ENCODE measurements around the gene PPFIA2.
"Not testable (repeated sequence)": the region's sequence is repeated elsewhere in the genome, so short reads cannot be mapped to it uniquely, and the experiment has no call there.

Gene PPFIA2

DNA sequence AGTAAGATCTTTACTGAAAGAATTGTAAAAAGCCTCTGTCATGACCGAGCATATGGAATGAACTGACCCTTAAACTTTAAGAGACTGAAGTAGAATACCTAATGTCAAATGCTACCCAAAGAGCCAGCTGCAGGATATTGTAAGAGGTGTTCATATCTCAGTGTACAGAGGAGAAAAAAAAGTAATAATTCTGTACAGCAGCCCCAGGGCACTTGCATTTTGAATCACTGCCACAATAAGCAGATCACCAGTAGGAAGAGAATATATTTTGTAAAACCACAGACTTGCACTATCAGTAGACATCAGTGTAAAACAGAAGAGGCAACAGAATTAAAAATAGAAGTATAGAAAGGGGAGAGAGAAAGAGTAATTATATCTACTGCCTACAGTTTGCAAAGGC lies 162.6 kb downstream of the PPFIA2 start:
- 83% methylated on average over 1 of the region's 1 CpG for WGBS (ENCODE audit: insufficient coverage)
- Histone ChIP-seq H3K4me1 (ENCODE audit: control extremely low read depth in 1 of 4, control insufficient read depth in 4 of 4, insufficient read depth in 4 of 4, low read length in 3 of 4) (no peaks in the 10 kb centered on the region), H3K36me3 (ENCODE audit: control insufficient read depth in 4 of 4, insufficient read depth in 4 of 4, low read length in 3 of 4) (no peaks in the 10 kb centered on the region), H3K9me3 (ENCODE audit: control extremely low read depth in 1 of 5, control insufficient read depth in 4 of 5, insufficient read depth in 2 of 5, low read depth in 1 of 5, low read length in 4 of 5) (peaks cover 0 to 2% (median 0%) of the 10 kb centered on the region in 5 experiments), H3K4me3 (ENCODE audit: control insufficient read depth in 1 of 7, extremely low read depth in 1 of 7, insufficient read depth in 4 of 7, low read depth in 2 of 7, low read length in 6 of 7) (no peak overlapping the region), H3K27me3 (replicated peaks in 2 of 5; ENCODE audit: control insufficient read depth in 4 of 5, insufficient read depth in 5 of 5, low read length in 4 of 5) (no peaks in the 10 kb centered on the region), H3K27ac (ENCODE audit: insufficient read depth in 1 of 2, low read depth in 1 of 2, low read length in 2 of 2, poor library complexity in 1 of 2, severe bottlenecking in 2 of 2) (no peak overlapping the region)
- ChIA-PET POLR2A (no interaction called here), CTCF (no interaction called here)
- no peak for DNase-seq

DNA sequence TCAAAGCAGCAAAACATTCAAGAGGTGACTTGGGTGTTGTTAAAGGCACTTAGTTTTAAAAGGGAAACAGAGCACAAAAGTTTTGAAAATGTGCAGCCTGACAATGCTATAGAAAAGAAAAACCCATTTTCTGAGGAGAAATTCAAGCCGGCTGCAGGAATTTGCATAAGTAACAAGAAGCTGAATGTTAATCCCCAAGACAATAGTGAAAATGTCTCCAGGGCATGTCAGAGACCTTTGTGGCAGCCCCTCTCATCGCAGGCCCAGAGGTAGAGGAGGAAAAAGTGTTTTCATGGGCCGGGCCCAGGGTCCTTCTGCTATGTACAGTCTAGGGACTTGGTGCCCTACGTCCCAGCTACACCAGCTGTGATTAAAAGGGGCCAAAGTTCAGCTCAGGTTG lies 167.9 kb downstream of the PPFIA2 start:
- Histone ChIP-seq H3K27me3 (replicated peaks in 2 of 5; ENCODE audit: control insufficient read depth in 4 of 5, insufficient read depth in 5 of 5, low read length in 4 of 5) (no peaks in the 10 kb centered on the region), H3K9me3 (ENCODE audit: control extremely low read depth in 1 of 5, control insufficient read depth in 4 of 5, insufficient read depth in 2 of 5, low read depth in 1 of 5, low read length in 4 of 5) (peaks cover 0 to 4% (median 0%) of the 10 kb centered on the region in 5 experiments), H3K27ac (ENCODE audit: insufficient read depth in 1 of 2, low read depth in 1 of 2, low read length in 2 of 2, poor library complexity in 1 of 2, severe bottlenecking in 2 of 2) (no peak overlapping the region), H3K4me3 (ENCODE audit: control insufficient read depth in 1 of 7, extremely low read depth in 1 of 7, insufficient read depth in 4 of 7, low read depth in 2 of 7, low read length in 6 of 7) (no peak overlapping the region), H3K4me1 (ENCODE audit: control extremely low read depth in 1 of 4, control insufficient read depth in 4 of 4, insufficient read depth in 4 of 4, low read length in 3 of 4) (no peaks in the 10 kb centered on the region), H3K36me3 (ENCODE audit: control insufficient read depth in 4 of 4, insufficient read depth in 4 of 4, low read length in 3 of 4) (no peaks in the 10 kb centered on the region)
- no peak for DNase-seq
- ChIA-PET CTCF (no interaction called here), POLR2A (no interaction called here)
- WGBS (ENCODE audit: insufficient coverage), result 82% methylated on average over 4 of the region's 4 CpGs

DNA sequence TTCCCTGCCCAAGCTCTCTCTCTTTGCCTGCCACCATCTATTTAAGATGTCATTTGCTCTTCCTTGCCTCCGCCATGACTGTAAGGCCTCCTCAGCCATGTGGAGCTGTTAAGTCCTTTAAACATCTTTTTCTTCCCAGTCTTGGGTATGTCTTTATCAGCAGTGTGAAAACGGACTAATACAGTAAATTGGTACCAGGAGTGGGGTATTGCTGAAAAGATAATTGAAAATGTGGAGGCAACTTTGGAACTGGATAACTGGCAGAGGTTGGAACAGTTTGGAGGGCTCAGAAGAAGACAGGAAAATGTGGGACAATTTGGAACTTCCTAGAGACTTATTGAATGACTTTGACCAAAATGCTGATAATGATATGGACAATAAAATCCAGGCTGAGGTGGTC lies 168.4 kb downstream of the PPFIA2 start:
- H3K4me3 ChIP-seq (ENCODE audit: control insufficient read depth in 1 of 7, extremely low read depth in 1 of 7, insufficient read depth in 4 of 7, low read depth in 2 of 7, low read length in 6 of 7); CTCF ChIA-PET; DNase-seq; POLR2A ChIA-PET; H3K27me3 ChIP-seq (replicated peaks in 2 of 5; ENCODE audit: control insufficient read depth in 4 of 5, insufficient read depth in 5 of 5, low read length in 4 of 5); H3K36me3 ChIP-seq (ENCODE audit: control insufficient read depth in 4 of 4, insufficient read depth in 4 of 4, low read length in 3 of 4); H3K27ac ChIP-seq (ENCODE audit: insufficient read depth in 1 of 2, low read depth in 1 of 2, low read length in 2 of 2, poor library complexity in 1 of 2, severe bottlenecking in 2 of 2); H3K4me1 ChIP-seq (ENCODE audit: control extremely low read depth in 1 of 4, control insufficient read depth in 4 of 4, insufficient read depth in 4 of 4, low read length in 3 of 4); H3K9me3 ChIP-seq (ENCODE audit: control extremely low read depth in 1 of 5, control insufficient read depth in 4 of 5, insufficient read depth in 2 of 5, low read depth in 1 of 5, low read length in 4 of 5): not testable (repeated sequence)
- 82% methylated on average over 1 of the region's 2 CpGs for WGBS (ENCODE audit: insufficient coverage)

DNA sequence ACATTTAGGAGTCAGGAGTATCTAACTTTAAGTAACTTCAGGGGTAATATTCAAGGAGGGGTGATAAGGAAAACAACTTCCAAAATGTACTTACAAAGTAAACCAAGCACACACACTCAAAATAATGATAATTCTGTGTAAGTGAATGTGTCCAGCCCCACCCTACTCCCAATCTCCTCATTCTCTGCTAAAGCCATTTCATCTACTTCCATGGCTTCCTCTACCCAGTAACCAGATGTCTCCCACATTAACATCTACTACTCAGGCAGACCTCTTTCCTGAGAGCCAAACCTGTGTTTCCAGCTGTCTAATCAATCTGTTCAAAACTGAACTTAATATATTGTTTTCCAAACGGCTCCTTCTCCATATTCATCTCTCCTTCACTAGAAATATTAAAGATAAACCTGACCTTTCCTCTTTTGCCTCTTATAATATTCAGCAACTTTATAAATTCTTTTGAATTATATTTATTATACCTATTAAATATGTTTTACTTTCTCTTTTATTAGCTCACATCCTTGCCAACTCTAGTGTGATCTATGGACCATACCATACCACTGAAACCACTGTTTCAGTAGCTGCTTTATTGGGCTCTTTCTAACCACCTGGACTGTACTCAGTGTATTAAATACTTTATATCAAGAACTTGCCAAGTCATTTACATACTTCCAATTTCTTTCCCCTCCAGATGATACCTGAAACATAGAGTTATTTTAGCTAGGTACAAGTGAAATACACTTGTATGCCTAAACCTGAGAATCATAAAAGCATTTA lies 170.7 kb downstream of the PPFIA2 start:
- no peak for DNase-seq
- Histone ChIP-seq H3K27ac (ENCODE audit: insufficient read depth in 1 of 2, low read depth in 1 of 2, low read length in 2 of 2, poor library complexity in 1 of 2, severe bottlenecking in 2 of 2) (no peak overlapping the region), H3K4me3 (ENCODE audit: control insufficient read depth in 1 of 7, extremely low read depth in 1 of 7, insufficient read depth in 4 of 7, low read depth in 2 of 7, low read length in 6 of 7) (no peak overlapping the region), H3K27me3 (replicated peaks in 2 of 5; ENCODE audit: control insufficient read depth in 4 of 5, insufficient read depth in 5 of 5, low read length in 4 of 5) (no peaks in the 10 kb centered on the region), H3K4me1 (ENCODE audit: control extremely low read depth in 1 of 4, control insufficient read depth in 4 of 4, insufficient read depth in 4 of 4, low read length in 3 of 4) (no peaks in the 10 kb centered on the region), H3K9me3 (ENCODE audit: control extremely low read depth in 1 of 5, control insufficient read depth in 4 of 5, insufficient read depth in 2 of 5, low read depth in 1 of 5, low read length in 4 of 5) (peaks cover 0 to 4% (median 0%) of the 10 kb centered on the region in 5 experiments), H3K36me3 (ENCODE audit: control insufficient read depth in 4 of 4, insufficient read depth in 4 of 4, low read length in 3 of 4) (no peaks in the 10 kb centered on the region)
- no CpG with 5 or more reads among the region's 1 CpG for WGBS (ENCODE audit: insufficient coverage)
- CTCF ChIA-PET, result interaction anchor here (1.1 kb wide), 1 partner anchor 23 kb away, joined by 3 read pairs; no protein-coding TSS in a partner anchor
- POLR2A ChIA-PET, result no interaction called here

DNA sequence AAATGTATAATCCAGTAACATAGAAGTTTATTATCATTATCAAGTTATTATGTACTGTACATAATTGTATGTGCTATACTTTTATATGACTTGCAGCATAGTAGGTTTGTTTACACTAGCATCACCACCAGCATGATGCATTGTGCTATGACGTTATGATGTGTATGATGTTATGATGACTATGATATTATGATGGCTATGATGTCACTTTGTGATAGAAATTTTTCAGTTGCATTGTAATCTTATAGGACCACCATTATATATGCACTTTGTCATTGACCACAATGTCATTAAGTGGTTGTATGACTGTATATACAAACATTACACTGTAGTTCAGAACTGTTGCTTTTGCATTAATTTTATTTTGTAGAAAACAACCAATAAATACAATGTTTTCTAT lies 173.4 kb downstream of the PPFIA2 start:
- Histone ChIP-seq H3K27me3 (replicated peaks in 2 of 5; ENCODE audit: control insufficient read depth in 4 of 5, insufficient read depth in 5 of 5, low read length in 4 of 5) (no peaks in the 10 kb centered on the region), H3K4me3 (ENCODE audit: control insufficient read depth in 1 of 7, extremely low read depth in 1 of 7, insufficient read depth in 4 of 7, low read depth in 2 of 7, low read length in 6 of 7) (no peak overlapping the region), H3K36me3 (ENCODE audit: control insufficient read depth in 4 of 4, insufficient read depth in 4 of 4, low read length in 3 of 4) (no peaks in the 10 kb centered on the region), H3K9me3 (ENCODE audit: control extremely low read depth in 1 of 5, control insufficient read depth in 4 of 5, insufficient read depth in 2 of 5, low read depth in 1 of 5, low read length in 4 of 5) (peaks cover 0 to 2% (median 0%) of the 10 kb centered on the region in 5 experiments), H3K27ac (ENCODE audit: insufficient read depth in 1 of 2, low read depth in 1 of 2, low read length in 2 of 2, poor library complexity in 1 of 2, severe bottlenecking in 2 of 2) (no peak overlapping the region), H3K4me1 (ENCODE audit: control extremely low read depth in 1 of 4, control insufficient read depth in 4 of 4, insufficient read depth in 4 of 4, low read length in 3 of 4) (no peaks in the 10 kb centered on the region)
- no peak for DNase-seq
- ChIA-PET POLR2A (no interaction called here), CTCF (no interaction called here)
- no CpG with 5 or more reads among the region's 1 CpG for WGBS (ENCODE audit: insufficient coverage)

DNA sequence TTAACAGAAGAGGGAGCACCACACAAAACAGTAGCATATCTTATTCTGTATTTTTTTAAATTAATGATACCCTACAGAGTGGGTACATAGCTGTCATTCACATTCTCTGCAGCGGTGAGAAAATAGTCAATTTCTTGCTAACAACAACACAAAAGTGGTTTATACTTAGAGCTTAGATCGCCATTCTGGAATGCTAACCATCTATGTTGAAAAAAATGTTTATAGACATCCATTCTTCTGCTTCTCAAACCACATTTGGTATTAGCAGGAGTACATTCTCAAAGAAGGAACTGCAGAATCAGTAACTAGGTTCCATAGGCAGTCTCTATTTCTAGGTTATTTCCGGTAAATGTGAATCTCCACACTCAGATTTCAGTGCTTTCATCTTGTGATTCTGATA lies 185.9 kb downstream of the PPFIA2 start:
- no peak overlapping the region for H3K4me3 ChIP-seq (ENCODE audit: control insufficient read depth in 1 of 7, extremely low read depth in 1 of 7, insufficient read depth in 4 of 7, low read depth in 2 of 7, low read length in 6 of 7)
- CTCF ChIA-PET, result no interaction called here
- DNase-seq, result no peak
- H3K9me3 ChIP-seq (ENCODE audit: control extremely low read depth in 1 of 5, control insufficient read depth in 4 of 5, insufficient read depth in 2 of 5, low read depth in 1 of 5, low read length in 4 of 5), result no peaks in the 10 kb centered on the region
- H3K36me3 ChIP-seq (ENCODE audit: control insufficient read depth in 4 of 4, insufficient read depth in 4 of 4, low read length in 3 of 4), result no peaks in the 10 kb centered on the region
- no peaks in the 10 kb centered on the region for H3K27me3 ChIP-seq (replicated peaks in 2 of 5; ENCODE audit: control insufficient read depth in 4 of 5, insufficient read depth in 5 of 5, low read length in 4 of 5)
- POLR2A ChIA-PET, result no interaction called here
- WGBS (ENCODE audit: insufficient coverage), result 96% methylated on average over 2 of the region's 3 CpGs
- no peak overlapping the region for H3K27ac ChIP-seq (ENCODE audit: insufficient read depth in 1 of 2, low read depth in 1 of 2, low read length in 2 of 2, poor library complexity in 1 of 2, severe bottlenecking in 2 of 2)
- no peaks in the 10 kb centered on the region for H3K4me1 ChIP-seq (ENCODE audit: control extremely low read depth in 1 of 4, control insufficient read depth in 4 of 4, insufficient read depth in 4 of 4, low read length in 3 of 4)

DNA sequence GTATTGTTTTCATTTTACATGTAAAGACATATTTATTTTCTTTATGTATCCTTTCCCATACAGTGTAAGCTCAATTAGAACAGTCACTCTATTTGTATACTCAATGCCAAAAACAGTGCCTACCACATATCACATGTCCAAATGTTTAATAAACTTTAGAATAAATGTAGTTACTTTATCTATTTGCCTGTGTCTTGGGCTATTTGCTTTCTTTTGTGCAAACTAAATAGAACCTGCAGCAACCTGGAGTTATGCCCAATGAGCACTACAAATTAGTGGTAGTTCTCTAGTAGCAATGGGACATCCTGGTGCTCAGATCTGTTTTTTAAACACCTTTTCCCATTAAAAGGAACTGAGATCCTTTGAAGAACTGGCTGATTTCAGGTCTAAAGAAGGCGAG lies 186.7 kb downstream of the PPFIA2 start:
- H3K9me3 ChIP-seq (ENCODE audit: control extremely low read depth in 1 of 5, control insufficient read depth in 4 of 5, insufficient read depth in 2 of 5, low read depth in 1 of 5, low read length in 4 of 5), result no peaks in the 10 kb centered on the region
- H3K27me3 ChIP-seq (replicated peaks in 2 of 5; ENCODE audit: control insufficient read depth in 4 of 5, insufficient read depth in 5 of 5, low read length in 4 of 5), result no peaks in the 10 kb centered on the region
- no peaks in the 10 kb centered on the region for H3K36me3 ChIP-seq (ENCODE audit: control insufficient read depth in 4 of 4, insufficient read depth in 4 of 4, low read length in 3 of 4)
- no peak for DNase-seq
- WGBS (ENCODE audit: insufficient coverage), result 57% methylated on average over 1 of the region's 1 CpG
- ChIA-PET CTCF (no interaction called here), POLR2A (no interaction called here)
- no peak overlapping the region for H3K4me3 ChIP-seq (ENCODE audit: control insufficient read depth in 1 of 7, extremely low read depth in 1 of 7, insufficient read depth in 4 of 7, low read depth in 2 of 7, low read length in 6 of 7)
- H3K27ac ChIP-seq (ENCODE audit: insufficient read depth in 1 of 2, low read depth in 1 of 2, low read length in 2 of 2, poor library complexity in 1 of 2, severe bottlenecking in 2 of 2), result no peak overlapping the region
- H3K4me1 ChIP-seq (ENCODE audit: control extremely low read depth in 1 of 4, control insufficient read depth in 4 of 4, insufficient read depth in 4 of 4, low read length in 3 of 4), result no peaks in the 10 kb centered on the region
